CD4-positive, alpha-beta memory T cell (primary cell): ENCODE measurements around the gene MLXIPL. TPM values are rescaled to one million over a fixed set of nuclear protein-coding genes. Genes with fewer than 3 reads are reported as not detected.

Source experiments
- CTCF ChIA-PET: fragments of 350-600 bp; sonication (Branson Sonifier 250); formaldehyde crosslinking; loops from one replicate; lab custom pipeline; 2021; ENCODE audit warnings: inconsistent platforms; ENCODE audit not compliant: partially characterized antibody; lab: Charles Lee
- POLR2A ChIA-PET: fragments of 350-600 bp; sonication (Branson Sonifier 250); formaldehyde crosslinking; loops from one replicate; lab custom pipeline; 2021; ENCODE audit not compliant: partially characterized antibody; lab: Charles Lee
- DNase-seq, 5 donors: peaks; one replicate each; pipeline versions ENCODE4 v3.0.0 to v3.0.0-alpha.2; 2020 to 2022; ENCODE audit warnings: mixed read lengths in 1 of 5
- H3K27ac ChIP-seq: one replicate; pipeline ENCODE4 v1.7.0; 2013; ENCODE audit warnings: low read depth, low read length
- H3K27me3 ChIP-seq: 2 replicates; pipeline ENCODE4 v1.7.0; 2013; ENCODE audit warnings: mild to moderate bottlenecking, low read length, moderate library complexity; ENCODE audit not compliant: insufficient read depth
- H3K36me3 ChIP-seq: 2 replicates; pipeline ENCODE4 v1.7.0; 2013; ENCODE audit warnings: mild to moderate bottlenecking, low read length, moderate library complexity; ENCODE audit not compliant: insufficient read depth
- H3K4me1 ChIP-seq: 2 replicates; pipeline ENCODE4 v1.7.0; 2013; ENCODE audit warnings: mild to moderate bottlenecking, low read length, moderate library complexity; ENCODE audit not compliant: insufficient read depth
- H3K4me3 ChIP-seq, 2 donors: one replicate each; pipeline ENCODE4 v1.7.0; 2013; ENCODE audit warnings: low read length in 2 of 2, mild to moderate bottlenecking in 1 of 2
- H3K9me3 ChIP-seq, 2 donors: one replicate each; pipeline ENCODE4 v1.7.0; 2013; ENCODE audit warnings: low read length in 2 of 2, control low read depth in 1 of 2; ENCODE audit not compliant: control insufficient read depth in 1 of 2
- H3K27ac Mint-ChIP-seq, 7 donors: one replicate each; pipeline ENCODE4 v1.8.0; 2020 to 2021; ENCODE audit warnings: mixed read lengths in 7 of 7, mild to moderate bottlenecking in 6 of 7, inconsistent platforms in 3 of 7, moderate library complexity in 3 of 7
- H3K27me3 Mint-ChIP-seq, 2 donors: one replicate each; pipeline ENCODE4 v1.8.0; 2020 to 2021; ENCODE audit warnings: mixed read lengths in 2 of 2
- H3K36me3 Mint-ChIP-seq, 2 donors: one replicate each; pipeline ENCODE4 v1.8.0; 2020 to 2021; ENCODE audit warnings: mixed read lengths in 2 of 2, inconsistent platforms in 1 of 2, mild to moderate bottlenecking in 1 of 2
- H3K4me1 Mint-ChIP-seq, 4 donors: one replicate each; pipeline ENCODE4 v1.8.0; 2020 to 2021; ENCODE audit warnings: mixed read lengths in 4 of 4, mild to moderate bottlenecking in 1 of 4
- H3K4me3 Mint-ChIP-seq, 8 donors: one replicate each; pipeline ENCODE4 v1.8.0; 2020 to 2021; ENCODE audit warnings: mixed read lengths in 8 of 8, mild to moderate bottlenecking in 7 of 8, moderate library complexity in 6 of 8, inconsistent platforms in 3 of 8
- H3K9me3 Mint-ChIP-seq, 8 donors: one replicate each; pipeline ENCODE4 v1.8.0; 2020 to 2021; ENCODE audit warnings: mixed read lengths in 8 of 8, mild to moderate bottlenecking in 5 of 8, inconsistent platforms in 3 of 8, moderate library complexity in 1 of 8
- intact Hi-C: fragments of 100-400 bp; cut with micrococcal nuclease; formaldehyde crosslinking; loops from one replicate; pipeline ENCODE4 v1.15.1; 2023
- polyA plus RNA-seq, 2 donors: library from polyadenylated mRNA; unstranded; fragments of 300-500 nt; fragmentation: Illumina TruSeq; gene quantifications; one replicate each; pipeline ENCODE4 v1.2.3, GENCODE V29; 2021
- total RNA-seq, 2 experiments: library from RNA; stranded (reverse); gene quantifications; one replicate each; pipeline ENCODE4 v1.2.3, GENCODE V29; 2021

Gene MLXIPL
- total and polyA plus RNA-seq, 4 experiments from 2014 or later = not detected

GRCh38 chr7:73602721-73603651 lies 21.3 kb downstream of the MLXIPL start:
- H3K27ac Mint-ChIP-seq = peak overlapping the region in 1 of 7 donors; percentile 8
- DNase-seq = no peak
- no peaks in the 10 kb centered on the region for H3K27me3 ChIP-seq
- no peaks in the 10 kb centered on the region for H3K4me1 Mint-ChIP-seq
- CTCF ChIA-PET = interaction anchor here (0.8 to 9.7 kb wide), 4 partner anchors 8 to 133 kb away, joined by 3 to 142 read pairs (median 4); partner anchors contain the start of gene ABHD11
- H3K9me3 ChIP-seq = no peaks in the 10 kb centered on the region
- POLR2A ChIA-PET = no interaction called here
- intact Hi-C loops = no loop called here
- H3K4me3 ChIP-seq = no peak overlapping the region
- H3K36me3 ChIP-seq = no peaks in the 10 kb centered on the region
- H3K4me1 ChIP-seq = peaks cover 6% of the 10 kb centered on the region
- H3K4me3 Mint-ChIP-seq = no peak overlapping the region
- no peaks in the 10 kb centered on the region for H3K9me3 Mint-ChIP-seq
- H3K27me3 Mint-ChIP-seq = peaks cover 3 to 10% of the 10 kb centered on the region in 2 donors
- H3K27ac ChIP-seq = no peak overlapping the region
- peaks cover 0 to 2% of the 10 kb centered on the region in 2 donors for H3K36me3 Mint-ChIP-seq

- no peak for DNase-seq
- intact Hi-C loops = no loop called here
- POLR2A ChIA-PET = no interaction called here
- Histone ChIP-seq H3K4me1 (no peaks in the 10 kb centered on the region), H3K27me3 (no peaks in the 10 kb centered on the region), H3K27ac (no peak overlapping the region), H3K36me3 (no peaks in the 10 kb centered on the region), H3K9me3 (no peaks in the 10 kb centered on the region), H3K4me3 (no peak overlapping the region)
- no peak overlapping the region for H3K27ac Mint-ChIP-seq
- peaks cover 6 to 9% of the 10 kb centered on the region in 2 donors for H3K27me3 Mint-ChIP-seq
- H3K4me3 Mint-ChIP-seq = no peak overlapping the region
- CTCF ChIA-PET = interaction anchor here (0.6 to 1.0 kb wide), 2 partner anchors 129 to 130 kb away, joined by 3 to 6 read pairs; no protein-coding TSS in a partner anchor
- no peaks in the 10 kb centered on the region for H3K9me3 Mint-ChIP-seq
- H3K36me3 Mint-ChIP-seq = peaks cover 0 to 3% of the 10 kb centered on the region in 2 donors
- no peaks in the 10 kb centered on the region for H3K4me1 Mint-ChIP-seq
These were observed 24.4 kb downstream of the MLXIPL start for GRCh38 chr7:73599916-73600315.

- Histone ChIP-seq H3K27ac (no peak overlapping the region), H3K4me1 (no peaks in the 10 kb centered on the region), H3K4me3 (no peak overlapping the region), H3K36me3 (no peaks in the 10 kb centered on the region), H3K9me3 (no peaks in the 10 kb centered on the region), H3K27me3 (no peaks in the 10 kb centered on the region)
- no peak for DNase-seq
- Mint-ChIP-seq H3K27ac (no peak overlapping the region), H3K4me3 (no peak overlapping the region), H3K9me3 (no peaks in the 10 kb centered on the region), H3K4me1 (no peaks in the 10 kb centered on the region), H3K27me3 (peaks cover 6 to 9% of the 10 kb centered on the region in 2 donors), H3K36me3 (peaks cover 0 to 3% of the 10 kb centered on the region in 2 donors)
- intact Hi-C loops = no loop called here
- CTCF ChIA-PET = interaction anchor here (0.6 to 1.4 kb wide), 3 partner anchors 8 to 130 kb away, joined by 4 to 6 read pairs (median 4); no protein-coding TSS in a partner anchor
- POLR2A ChIA-PET = no interaction called here
These were observed 25.0 kb downstream of the MLXIPL start for GRCh38 chr7:73599151-73599882.

GRCh38 chr7:73597978-73598782 lies 26.1 kb downstream of the MLXIPL start:
- intact Hi-C loops = no loop called here
- no peaks in the 10 kb centered on the region for H3K4me1 Mint-ChIP-seq
- peaks cover 6 to 9% of the 10 kb centered on the region in 2 donors for H3K27me3 Mint-ChIP-seq
- H3K4me3 Mint-ChIP-seq = peak overlapping the region in 1 of 8 donors; percentile 18
- no peak overlapping the region for H3K27ac ChIP-seq
- H3K4me3 ChIP-seq = no peak overlapping the region
- no peaks in the 10 kb centered on the region for H3K9me3 ChIP-seq
- H3K36me3 Mint-ChIP-seq = peaks cover 0 to 3% of the 10 kb centered on the region in 2 donors
- no peak for DNase-seq
- no peaks in the 10 kb centered on the region for H3K4me1 ChIP-seq
- no peaks in the 10 kb centered on the region for H3K36me3 ChIP-seq
- ChIA-PET CTCF (interaction anchor here (1.4 kb wide), 1 partner anchor 9 kb away, joined by 4 read pairs; no protein-coding TSS in a partner anchor), POLR2A (no interaction called here)
- no peak overlapping the region for H3K27ac Mint-ChIP-seq
- H3K9me3 Mint-ChIP-seq = no peaks in the 10 kb centered on the region
- H3K27me3 ChIP-seq = no peaks in the 10 kb centered on the region

- ChIA-PET POLR2A (no interaction called here), CTCF (interaction anchor here (1.8 kb wide), 1 partner anchor 9 kb away, joined by 4 read pairs; no protein-coding TSS in a partner anchor)
- H3K27me3 Mint-ChIP-seq = peaks cover 6 to 10% of the 10 kb centered on the region in 2 donors
- Histone ChIP-seq H3K9me3 (no peaks in the 10 kb centered on the region), H3K27me3 (no peaks in the 10 kb centered on the region), H3K4me1 (no peaks in the 10 kb centered on the region), H3K36me3 (no peaks in the 10 kb centered on the region), H3K27ac (no peak overlapping the region), H3K4me3 (no peak overlapping the region)
- no peak for DNase-seq
- H3K9me3 Mint-ChIP-seq = no peaks in the 10 kb centered on the region
- H3K4me3 Mint-ChIP-seq = no peak overlapping the region
- no peaks in the 10 kb centered on the region for H3K4me1 Mint-ChIP-seq
- H3K36me3 Mint-ChIP-seq = peaks cover 0 to 3% of the 10 kb centered on the region in 2 donors
- no peak overlapping the region for H3K27ac Mint-ChIP-seq
- intact Hi-C loops = no loop called here
These were observed 27.9 kb downstream of the MLXIPL start for GRCh38 chr7:73596191-73597065.

- Mint-ChIP-seq H3K9me3 (no peaks in the 10 kb centered on the region), H3K4me1 (no peaks in the 10 kb centered on the region), H3K4me3 (no peak overlapping the region), H3K36me3 (peaks cover 0 to 3% of the 10 kb centered on the region in 2 donors), H3K27ac (no peak overlapping the region), H3K27me3 (peaks cover 6 to 10% of the 10 kb centered on the region in 2 donors)
- no peaks in the 10 kb centered on the region for H3K36me3 ChIP-seq
- H3K27me3 ChIP-seq = no peaks in the 10 kb centered on the region
- H3K4me3 ChIP-seq = no peak overlapping the region
- intact Hi-C loops = no loop called here
- ChIA-PET POLR2A (no interaction called here), CTCF (interaction anchor here (1.4 to 1.8 kb wide), 2 partner anchors 9 to 10 kb away, joined by 4 read pairs; no protein-coding TSS in a partner anchor)
- H3K9me3 ChIP-seq = no peaks in the 10 kb centered on the region
- DNase-seq = no peak
- no peak overlapping the region for H3K27ac ChIP-seq
- H3K4me1 ChIP-seq = no peaks in the 10 kb centered on the region
These were observed 29.0 kb downstream of the MLXIPL start for GRCh38 chr7:73595358-73595757.
